ENCODE measurements around the gene INSYN2B.

The INSYN2B gene
- 0 to 0.09 (median 0) reads per million in 4 experiments for total RNA-seq

- DNase-seq, result no peak
These were observed at the start of gene INSYN2B for GRCh38 chr5:169980418-169981053. TSS of gene INSYN2B (minus strand) at chr5:169980495. CDS start at chr5:169883898, 96,597 bp downstream.

DNA sequence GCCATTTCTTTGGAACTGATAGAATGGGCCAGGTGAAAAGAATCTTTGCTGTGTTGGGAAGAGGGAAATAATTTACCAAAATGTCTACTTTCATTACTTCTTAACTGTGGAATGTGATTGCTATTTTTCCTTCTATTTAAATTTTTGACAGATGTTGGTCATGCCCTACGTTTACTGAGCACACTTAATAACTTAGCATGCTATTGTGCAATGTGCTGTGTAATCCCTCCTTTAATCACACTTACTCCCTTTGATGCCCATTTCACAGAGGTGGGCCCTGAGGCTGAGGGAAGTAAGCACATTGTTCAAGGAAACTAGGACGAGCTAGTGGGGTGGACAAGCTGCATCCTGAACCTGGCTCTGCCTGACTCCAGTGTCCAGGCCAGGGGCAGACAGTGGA lies 47.8 kb upstream of the INSYN2B start:
- no peak for DNase-seq

DNA sequence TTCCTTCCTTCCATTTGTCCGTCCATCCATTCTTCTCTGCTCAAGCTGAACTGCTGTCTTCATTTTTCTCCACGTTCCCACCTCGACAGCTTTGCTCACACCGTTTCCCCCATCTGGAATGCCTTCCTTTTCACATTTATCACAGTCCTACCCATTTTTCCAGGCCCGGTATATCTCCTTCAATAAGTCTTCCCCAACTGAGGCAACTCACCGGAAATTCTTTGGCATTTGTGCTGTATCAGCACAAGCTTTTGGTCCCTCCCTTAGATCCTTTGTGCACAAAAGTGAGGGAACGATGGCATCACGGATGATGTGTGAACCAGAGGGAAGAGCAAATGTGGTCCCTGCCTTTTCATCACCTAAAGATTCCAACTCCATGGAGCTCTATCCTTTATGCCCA lies 45.6 kb upstream of the INSYN2B start:
- DNase-seq, result no peak

DNA sequence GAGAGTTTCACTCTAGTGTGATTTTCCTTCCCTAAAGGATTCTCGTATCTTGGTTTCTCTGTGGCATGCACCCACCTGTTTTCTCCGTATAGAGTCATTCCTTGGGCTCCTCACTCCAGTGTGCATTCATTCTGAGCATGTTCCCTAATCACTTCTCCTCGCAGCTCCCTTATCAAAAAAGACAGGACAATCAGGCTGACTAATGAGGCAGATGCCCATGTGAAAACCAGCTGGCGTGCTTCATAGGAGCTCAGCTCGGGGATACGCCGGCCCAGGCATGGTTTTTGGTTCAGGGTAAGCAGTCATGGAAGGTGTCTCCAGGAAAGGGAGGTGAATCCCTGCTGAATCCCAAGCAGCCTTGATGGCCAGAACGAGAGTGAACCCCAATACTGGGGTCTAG lies 41.2 kb upstream of the INSYN2B start:
- no peak for DNase-seq

DNA sequence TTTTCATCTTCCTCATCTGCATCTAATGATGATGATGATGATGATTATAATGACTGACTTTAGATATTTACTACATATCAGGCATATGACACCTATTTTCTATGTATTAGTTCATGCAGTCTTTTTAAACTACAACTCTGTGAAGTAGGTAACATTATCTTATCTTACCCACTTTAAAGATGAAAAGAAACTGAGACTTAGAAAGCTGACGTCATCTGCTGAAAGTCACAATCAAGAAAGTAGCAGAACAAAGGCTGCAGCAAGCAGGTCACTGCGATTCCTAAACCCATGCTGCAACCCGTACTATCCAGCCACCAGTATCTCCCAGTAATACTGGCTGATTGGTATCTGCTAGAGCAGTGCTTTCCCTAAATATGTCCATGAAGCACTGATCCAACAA lies 40.1 kb upstream of the INSYN2B start:
- no peak for DNase-seq

GRCh38 chr5:170012622-170013021 lies 32.3 kb upstream of the INSYN2B start:
- DNase-seq, result no peak

- DNase-seq, result no peak
These were observed 31.5 kb upstream of the INSYN2B start for GRCh38 chr5:170011751-170012150.

DNA sequence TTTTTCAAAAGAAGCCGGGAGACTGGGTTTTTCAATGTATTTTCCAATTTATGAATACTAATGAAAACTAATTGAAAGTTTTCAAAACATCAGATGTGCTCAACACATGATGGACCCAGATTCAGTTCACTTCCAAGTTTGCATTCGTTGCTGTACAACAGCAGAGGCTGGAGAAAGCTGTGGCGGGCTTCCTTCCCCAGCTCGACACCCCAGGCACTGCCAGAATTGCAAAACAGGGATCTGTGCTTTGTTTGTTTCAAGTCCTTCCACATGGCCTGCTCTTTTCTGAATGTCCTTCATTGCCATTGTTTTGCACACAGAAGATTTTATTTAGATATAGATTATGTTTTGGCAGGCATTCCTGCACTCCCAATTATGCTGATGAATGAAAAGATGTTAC lies 30.3 kb upstream of the INSYN2B start:
- DNase-seq, result no peak

- DNase-seq, result no peak
These were observed 28.1 kb upstream of the INSYN2B start for GRCh38 chr5:170008376-170008775.

DNA sequence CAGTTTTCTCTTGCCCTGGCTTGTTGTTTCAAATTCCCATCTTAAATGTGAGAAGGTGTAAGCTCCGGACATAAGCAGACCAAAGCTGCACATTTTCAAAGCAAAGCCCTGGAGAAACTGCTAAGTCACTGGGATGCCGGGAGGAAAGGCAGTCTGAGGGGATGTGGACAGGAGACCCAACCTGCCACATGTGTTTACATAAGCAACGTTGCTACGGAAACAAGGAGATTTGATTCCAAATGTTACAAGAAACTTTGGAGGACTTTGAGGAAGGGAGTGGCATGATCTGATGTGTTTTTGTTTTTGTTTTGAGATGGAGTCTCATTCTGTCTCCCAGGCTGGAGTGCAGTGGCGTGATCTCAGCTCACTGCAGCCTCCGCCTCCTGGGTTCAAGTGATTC lies 25.7 kb upstream of the INSYN2B start:
- DNase-seq, result no peak

DNA sequence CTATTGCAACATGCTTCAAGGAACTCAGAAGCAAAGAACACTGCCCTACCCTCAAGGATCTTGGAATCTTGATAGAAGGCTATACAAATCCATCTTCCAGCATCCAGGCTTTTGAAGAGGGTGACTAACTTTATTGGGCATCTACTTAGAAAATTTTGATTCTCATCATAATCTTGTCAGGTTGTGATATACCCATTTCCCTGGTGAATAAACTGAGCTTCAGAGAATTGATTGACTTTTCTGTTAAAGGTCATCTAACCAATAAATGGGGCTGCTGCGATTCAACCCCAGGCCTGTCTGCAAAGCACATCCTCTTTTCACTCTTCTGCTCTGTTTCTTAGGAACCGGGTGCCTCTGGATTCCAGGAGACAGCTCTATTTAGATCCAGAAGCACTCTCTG lies 19.9 kb upstream of the INSYN2B start:
- no peak for DNase-seq

DNA sequence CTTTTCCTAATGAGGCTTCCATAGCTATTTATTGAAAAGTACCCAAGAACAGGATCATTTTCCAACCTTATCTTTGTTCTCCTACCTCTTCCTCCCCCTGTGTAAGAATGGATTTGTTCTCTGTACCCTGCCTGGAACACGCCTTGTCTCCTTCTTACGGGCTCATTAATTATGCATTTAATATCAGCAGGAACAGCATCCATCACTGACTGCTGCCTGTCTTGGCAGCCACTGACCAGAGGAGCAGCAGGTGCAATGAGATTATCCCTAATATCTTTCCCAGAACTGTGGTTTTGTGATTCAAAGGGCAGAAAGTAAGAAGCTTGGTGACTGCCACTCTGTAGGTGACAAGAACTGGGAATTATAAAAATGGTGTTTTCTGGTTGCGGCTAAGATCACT lies 19.3 kb upstream of the INSYN2B start:
- DNase-seq, result no peak

- DNase-seq, result no peak
These were observed 17.5 kb upstream of the INSYN2B start for GRCh38 chr5:169997798-169998197.

DNA sequence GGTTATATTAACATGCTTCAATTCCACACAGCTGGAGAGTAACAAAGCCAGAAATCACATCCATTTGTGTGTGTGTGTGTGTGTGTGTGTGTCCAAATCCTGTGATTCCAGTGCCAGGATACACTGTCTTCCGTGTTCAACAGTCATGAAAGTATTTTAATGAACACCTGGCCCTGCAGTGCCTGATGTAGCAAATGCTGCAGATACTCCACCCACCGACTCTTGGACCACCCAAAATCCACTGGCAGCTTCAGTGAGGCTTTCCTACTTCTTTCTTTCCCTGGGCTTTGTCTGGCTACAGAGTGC lies 13.1 kb upstream of the INSYN2B start:
- no peak for DNase-seq

- no peak for DNase-seq
These were observed 12.6 kb upstream of the INSYN2B start for GRCh38 chr5:169992789-169993484.

DNA sequence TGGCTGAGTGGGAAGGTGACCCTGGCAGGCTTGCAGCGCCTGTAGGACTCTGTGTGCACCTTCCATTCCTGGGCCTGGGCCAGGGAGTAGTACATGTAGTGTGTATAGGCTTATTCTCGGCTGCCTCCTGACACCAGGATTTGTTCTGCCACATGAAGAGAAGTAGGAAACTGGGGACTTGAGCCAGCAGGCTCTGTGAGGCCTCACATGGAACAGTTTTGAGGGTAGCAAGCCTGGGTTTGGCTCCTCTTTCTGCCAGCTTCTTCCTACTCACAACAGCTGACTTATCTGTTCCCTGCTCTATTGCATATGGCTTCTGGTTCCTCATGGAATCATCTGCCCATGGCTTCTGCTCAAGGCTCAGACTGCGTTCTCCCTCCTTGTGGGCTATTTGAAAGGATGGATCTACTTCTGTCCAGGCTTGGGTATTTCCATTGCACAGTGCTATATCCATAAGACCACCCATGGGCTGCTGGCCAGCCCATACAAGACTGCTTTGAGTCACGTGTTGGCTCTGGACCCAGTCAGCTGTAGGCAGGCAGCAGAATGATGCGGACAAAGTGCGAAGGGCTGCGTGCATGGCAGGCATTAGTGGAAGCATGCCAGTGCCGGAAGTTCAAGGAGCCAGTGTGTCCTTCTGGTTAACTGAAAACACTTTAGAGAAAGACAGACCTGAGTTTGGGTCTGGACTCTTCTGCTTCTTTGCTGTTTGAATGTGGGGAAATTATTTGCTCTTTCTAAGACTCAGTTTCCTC lies 11.0 kb upstream of the INSYN2B start:
- DNase-seq, result no peak

DNA sequence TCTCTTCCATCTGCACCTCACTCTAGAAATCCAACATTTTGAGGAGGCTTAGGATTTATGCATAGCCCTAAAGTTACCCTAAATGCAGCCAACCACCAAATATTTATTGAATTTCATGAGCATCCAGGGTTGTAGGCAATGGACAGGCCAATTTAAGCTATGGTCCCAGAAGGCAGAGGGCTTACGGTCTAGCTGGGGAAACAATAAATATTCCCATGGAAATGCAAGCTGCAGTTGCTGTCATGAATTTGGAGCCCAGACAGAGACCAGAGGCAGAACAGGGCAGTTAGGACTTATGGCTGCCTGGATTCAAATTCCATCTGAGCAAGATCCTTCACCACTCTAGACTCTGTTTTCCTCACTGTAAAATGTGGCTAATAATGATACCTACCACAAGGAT lies 9.1 kb upstream of the INSYN2B start:
- DNase-seq, result no peak

GRCh38 chr5:169988947-169989346 lies 8.7 kb upstream of the INSYN2B start:
- no peak for DNase-seq

GRCh38 chr5:169988206-169988605 lies 7.9 kb upstream of the INSYN2B start:
- DNase-seq, result no peak

- DNase-seq, result no peak
These were observed 424 bp downstream of the INSYN2B start for GRCh38 chr5:169979871-169980270.

DNA sequence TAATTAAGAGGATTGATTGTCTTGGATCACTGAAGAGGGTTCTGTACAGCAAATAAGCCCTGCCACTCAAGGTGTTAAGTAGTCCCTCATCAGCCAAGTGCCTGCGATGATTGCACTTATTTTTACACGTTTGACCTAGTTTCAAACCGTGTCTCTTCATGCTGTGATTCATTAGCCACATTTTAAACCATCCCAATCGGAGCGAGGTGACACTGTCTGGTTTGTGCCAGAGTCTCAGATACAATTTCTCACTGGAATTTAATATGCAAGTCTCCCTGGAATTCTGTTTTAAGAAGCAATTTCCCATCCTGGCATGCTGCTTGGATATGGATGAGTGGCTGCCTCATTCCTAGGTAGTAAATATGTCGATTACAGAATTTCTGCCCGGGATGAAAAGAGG lies 1.6 kb downstream of the INSYN2B start:
- DNase-seq, result no peak

- no peak for DNase-seq
These were observed 6.0 kb downstream of the INSYN2B start for GRCh38 chr5:169974121-169974770.

DNA sequence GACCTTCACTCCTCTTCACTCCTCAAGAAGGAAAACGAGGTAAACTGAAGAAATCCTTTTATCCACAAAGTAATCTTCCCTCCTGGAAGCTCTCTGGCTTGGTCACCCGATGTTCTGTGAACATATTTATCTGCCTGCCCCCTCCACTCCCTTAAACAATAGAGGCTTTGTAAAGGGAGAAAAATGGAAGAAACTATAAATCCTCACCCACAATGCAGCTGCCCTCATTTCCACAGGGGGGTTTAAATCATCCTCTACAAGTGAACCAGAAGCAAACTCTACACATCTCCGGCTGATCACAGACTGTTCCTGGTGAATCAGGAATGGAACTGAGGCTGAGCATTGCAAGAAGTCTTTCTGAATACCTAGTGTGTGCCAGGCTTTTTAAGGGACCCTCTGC lies 7.2 kb downstream of the INSYN2B start:
- DNase-seq, result no peak

DNA sequence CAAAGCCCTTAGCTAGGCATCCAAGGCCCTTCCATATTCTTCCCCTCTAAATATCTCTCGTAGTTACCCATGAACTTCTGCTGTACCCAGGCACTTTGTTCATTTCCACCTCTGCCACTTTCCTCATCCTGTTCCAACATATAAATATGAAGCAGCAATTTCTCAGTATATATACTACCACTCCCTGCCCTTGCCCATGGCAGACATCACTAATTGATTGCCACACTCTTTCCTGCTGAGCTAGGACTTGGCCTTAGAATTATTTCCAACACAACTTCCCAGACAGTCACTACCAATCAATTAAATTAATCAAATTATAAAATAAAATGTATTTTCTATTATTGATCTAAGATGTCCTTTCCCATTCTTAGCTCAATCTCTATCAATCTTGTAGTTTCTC lies 8.5 kb downstream of the INSYN2B start:
- no peak for DNase-seq

Data from effector CD8-positive, alpha-beta T cell (primary cell).